HepG2 (cell line): ENCODE measurements around the gene ERF. TPM values are rescaled to one million over a fixed set of nuclear protein-coding genes. Genes with fewer than 3 reads are reported as not detected.

Experiments used
- ATAD3A ChIP-seq: sonication (generic); formaldehyde crosslinking; IDR thresholded peaks from 2 replicates; pipeline ENCODE4 v1.4.0; 2020; ENCODE audit warnings: missing genetic modification reagents
- CHD2 ChIP-seq: IDR thresholded peaks from 2 replicates; pipeline ENCODE4 v1.6.1; 2011; ENCODE audit warnings: low read depth, low read length, improper control_type of control experiment
- GPBP1L1 ChIP-seq: sonication (generic); formaldehyde crosslinking; IDR thresholded peaks from 2 replicates; pipeline ENCODE4 v1.5.0; 2020; ENCODE audit warnings: mild to moderate bottlenecking, missing genetic modification reagents
- HOXA9 ChIP-seq: sonication (generic); formaldehyde crosslinking; IDR thresholded peaks from 2 replicates; pipeline ENCODE4 v1.8.1; 2022; ENCODE audit warnings: missing genetic modification reagents, mild to moderate bottlenecking, moderate library complexity, borderline replicate concordance
- IKZF1 ChIP-seq: fragments of 450-650 bp; IDR thresholded peaks from 2 replicates; pipeline ENCODE4 v1.7.1; 2016
- POGK ChIP-seq: sonication (generic); formaldehyde crosslinking; conservative IDR thresholded peaks from 2 replicates; pipeline ENCODE4 v1.8.0; 2022; ENCODE audit warnings: mild to moderate bottlenecking, moderate library complexity, missing genetic modification reagents
- PREB ChIP-seq: sonication (generic); formaldehyde crosslinking; IDR thresholded peaks from 2 replicates; pipeline ENCODE4 v1.4.0; 2020; ENCODE audit warnings: missing genetic modification reagents
- RAD51 ChIP-seq: fragments of 450-650 bp; IDR thresholded peaks from 2 replicates; pipeline ENCODE4 v1.6.1; 2016; ENCODE audit warnings: borderline replicate concordance
- SP2 ChIP-seq: sonication (generic); formaldehyde crosslinking; IDR thresholded peaks from 2 replicates; pipeline ENCODE4 v1.5.1; 2020; ENCODE audit warnings: mild to moderate bottlenecking, missing genetic modification reagents
- ZFP90 ChIP-seq: sonication (generic); formaldehyde crosslinking; IDR thresholded peaks from 2 replicates; pipeline ENCODE4 v1.8.0; 2022; ENCODE audit warnings: missing genetic modification reagents, mild to moderate bottlenecking, inconsistent platforms, borderline replicate concordance
- ZNF460 ChIP-seq: sonication (generic); formaldehyde crosslinking; IDR thresholded peaks from 2 replicates; pipeline ENCODE4 v1.5.1; 2020; ENCODE audit warnings: missing genetic modification reagents, mild to moderate bottlenecking, borderline replicate concordance
- ZNF546 ChIP-seq: sonication (generic); formaldehyde crosslinking; conservative IDR thresholded peaks from 2 replicates; pipeline ENCODE4 v1.8.1; 2023; ENCODE audit warnings: mild to moderate bottlenecking, missing genetic modification reagents
- ZNF576 ChIP-seq: sonication (generic); formaldehyde crosslinking; IDR thresholded peaks from 2 replicates; pipeline ENCODE4 v1.4.0; 2020; ENCODE audit warnings: mild to moderate bottlenecking, missing genetic modification reagents
- ZNF687 ChIP-seq: sonication (generic); formaldehyde crosslinking; IDR thresholded peaks from 2 replicates; pipeline ENCODE4 v1.5.1; 2020; ENCODE audit warnings: mild to moderate bottlenecking, missing genetic modification reagents, moderate library complexity
- ZNF691 ChIP-seq: sonication (generic); formaldehyde crosslinking; IDR thresholded peaks from 2 replicates; pipeline ENCODE4 v1.4.0; 2020; ENCODE audit warnings: missing genetic modification reagents, low read depth, mild to moderate bottlenecking, borderline replicate concordance
- ZNF703 ChIP-seq: sonication (generic); formaldehyde crosslinking; IDR thresholded peaks from 2 replicates; pipeline ENCODE4 v1.5.1; 2020; ENCODE audit warnings: missing genetic modification reagents, mild to moderate bottlenecking, moderate library complexity, borderline replicate concordance
- ZNF720 ChIP-seq: sonication (generic); formaldehyde crosslinking; IDR thresholded peaks from 2 replicates; pipeline ENCODE4 v1.4.0; 2020; ENCODE audit warnings: missing genetic modification reagents
- ZNF737 ChIP-seq: sonication (generic); formaldehyde crosslinking; IDR thresholded peaks from 2 replicates; pipeline ENCODE4 v1.5.0; 2020; ENCODE audit warnings: missing genetic modification reagents, mild to moderate bottlenecking, borderline replicate concordance
- ZNF75D ChIP-seq: sonication (generic); formaldehyde crosslinking; IDR thresholded peaks from 2 replicates; pipeline ENCODE4 v1.8.1; 2023; ENCODE audit warnings: missing genetic modification reagents, mild to moderate bottlenecking, borderline replicate concordance
- polyA plus RNA-seq, 8 experiments: library from polyadenylated mRNA; depleted of rRNA in 3 of 8; stranded (reverse) in 7 of 8; unstranded in 1 of 8; fragments of >200 nt; fragmentation: Illumina TruSeq in 4 of 8; extraction: Trizol in 4 of 8; gene quantifications; 2 replicates each; pipeline versions ENCODE4 v1.2.1 to v1.2.3, GENCODE V29; 2011 to 2016; ENCODE audit warnings: low read depth in 4 of 8, missing spikeins in 1 of 8, mixed read lengths in 1 of 8; ENCODE audit not compliant: insufficient read depth in 1 of 8
- total RNA-seq, 5 experiments: library from RNA; depleted of rRNA; stranded (reverse); fragments of >200 nt; fragmentation: Illumina TruSeq; extraction: Trizol; gene quantifications; 2 replicates each; pipeline ENCODE4 v1.2.3, GENCODE V29; 2016; ENCODE audit warnings: low read depth in 1 of 5

Gene ERF
- total and polyA plus RNA-seq, 2 of the 13 experiments (the other 11 are each of a cell fraction or from before 2014, with no cell fraction given): 67.1 to 69.9 TPM

GRCh38 chr19:42283188-42284065 lies 28.5 kb upstream of the ERF start (continued):
- TF ChIP-seq ZNF691 (CRISPR knock-in tag) (0 out of 2 replicates have a peak, but pooled peaks have one; percentile 79), ZNF460 (CRISPR knock-in tag) (no peak), CHD2 (no peak), ZNF546 (no peak), ZFP90 (CRISPR knock-in tag) (no peak), ZNF737 (CRISPR knock-in tag) (no peak), IKZF1 (no peak), POGK (CRISPR knock-in tag) (no peak), SP2 (CRISPR knock-in tag) (peak; percentile 58; the same call in 1 of the 2 replicates), HOXA9 (CRISPR knock-in tag) (no peak), ZNF75D (CRISPR knock-in tag) (no peak), ATAD3A (CRISPR knock-in tag) (no peak), PREB (no peak), ZNF703 (CRISPR knock-in tag) (no peak), ZNF576 (CRISPR knock-in tag) (no peak), ZNF720 (CRISPR knock-in tag) (no peak), ZNF687 (CRISPR knock-in tag) (peak; percentile 75), GPBP1L1 (CRISPR knock-in tag) (no peak), RAD51 (no peak)
